PC-3 (cell line): ENCODE results near the gene SCO1. TPM values are rescaled to one million over a fixed set of nuclear protein-coding genes. Genes with fewer than 3 reads are reported as not detected.

Experiments
- ATAC-seq: fragments of 200-7000 bp; cut with Tn5 transposase; 2 replicates; pipeline ENCODE4 v1.9.1; 2020; ENCODE audit warnings: mild to moderate bottlenecking, moderate library complexity
- BruUV-seq: library from RNA; stranded (reverse); fragments of 400-500 nt; replicated peaks from 2 replicates; lab custom pipeline; 2021; lab: Mats Ljungman, UMichigan
- CTCF ChIA-PET: fragments of 300-600 bp; sonication (Branson Sonifier 250); formaldehyde crosslinking; loops from one replicate; lab custom pipeline; 2022; ENCODE audit warnings: antibody characterized with exemption; lab: Charles Lee
- POLR2A ChIA-PET: fragments of 300-600 bp; sonication (Branson Sonifier 250); formaldehyde crosslinking; loops from one replicate; lab custom pipeline; 2022; ENCODE audit warnings: antibody characterized with exemption; ENCODE audit not compliant: unreplicated experiment; lab: Charles Lee
- DNase-seq: peaks from one replicate; pipeline ENCODE4 v3.0.0-alpha.2; 2015
- H2AFZ ChIP-seq: fragments of 300-600 bp; sonication (generic); 2 replicates; pipeline ENCODE4 v1.6.0; 2016; ENCODE audit warnings: antibody characterized with exemption, low read length
- H3F3A ChIP-seq: fragments of 300-600 bp; sonication (generic); one replicate; pipeline ENCODE4 v1.6.0; 2017; ENCODE audit warnings: antibody characterized with exemption, low read length, control low read depth, mild to moderate bottlenecking; ENCODE audit not compliant: unreplicated experiment
- H3K27ac ChIP-seq: fragments of 300-600 bp; sonication (generic); 2 replicates; pipeline ENCODE4 v1.5.1; 2016; ENCODE audit warnings: mild to moderate bottlenecking, low read length
- H3K27me3 ChIP-seq: fragments of 300-600 bp; sonication (generic); 2 replicates; pipeline ENCODE4 v1.6.1; 2016; ENCODE audit warnings: low read length, mixed read lengths
- H3K36me3 ChIP-seq: fragments of 300-600 bp; sonication (generic); 2 replicates; pipeline ENCODE4 v1.6.1; 2016; ENCODE audit warnings: low read depth, mixed run types, low read length, mixed read lengths
- H3K4me1 ChIP-seq: fragments of 300-600 bp; sonication (generic); 2 replicates; pipeline ENCODE4 v1.5.1; 2016; ENCODE audit warnings: low read length; ENCODE audit not compliant: insufficient read depth
- H3K4me2 ChIP-seq: fragments of 300-600 bp; sonication (generic); 2 replicates; pipeline ENCODE4 v1.6.0; 2016; ENCODE audit warnings: low read length
- H3K4me3 ChIP-seq: fragments of 300-600 bp; sonication (generic); 2 replicates; pipeline ENCODE4 v1.5.1; 2016; ENCODE audit warnings: mild to moderate bottlenecking, low read length, mixed read lengths
- H3K79me2 ChIP-seq: fragments of 300-600 bp; sonication (generic); 2 replicates; pipeline ENCODE4 v1.6.1; 2017; ENCODE audit warnings: low read length, mixed read lengths
- H3K9ac ChIP-seq: fragments of 300-600 bp; sonication (generic); 2 replicates; pipeline ENCODE4 v1.6.0; 2016; ENCODE audit warnings: mild to moderate bottlenecking, low read length
- H3K9me2 ChIP-seq: fragments of 300-600 bp; sonication (generic); replicated peaks from 2 replicates; pipeline ENCODE4 v1.6.1; 2016; ENCODE audit warnings: mixed run types, low read length, mixed read lengths
- H3K9me3 ChIP-seq: fragments of 300-600 bp; sonication (generic); 2 replicates; pipeline ENCODE4 v1.6.1; 2016; ENCODE audit warnings: low read length, mixed read lengths
- H4K20me1 ChIP-seq: fragments of 300-600 bp; sonication (generic); 2 replicates; pipeline ENCODE4 v1.6.1; 2016; ENCODE audit warnings: low read length, mixed read lengths
- CTCF ChIP-seq: fragments of 300-600 bp; sonication (generic); conservative IDR thresholded peaks from 2 replicates; pipeline ENCODE4 v1.5.1; 2017; ENCODE audit warnings: antibody characterized with exemption, low read depth, mild to moderate bottlenecking, low read length
- EZH2 ChIP-seq: fragments of 300-600 bp; sonication (generic); IDR thresholded peaks from one replicate; pipeline ENCODE4 v1.6.1; 2017; ENCODE audit warnings: antibody characterized with exemption, mild to moderate bottlenecking, low read length; ENCODE audit not compliant: unreplicated experiment
- EZH2phosphoT487 ChIP-seq: fragments of 300-600 bp; sonication (generic); IDR thresholded peaks from 2 replicates; pipeline ENCODE4 v1.6.1; 2018; ENCODE audit warnings: mild to moderate bottlenecking, antibody characterized with exemption, low read length, borderline replicate concordance
- intact Hi-C: fragments of 100-400 bp; cut with micrococcal nuclease; formaldehyde crosslinking; loops from 2 replicates; pipeline ENCODE4 v1.9.0; 2023
- total RNA-seq: library from RNA; depleted of rRNA; stranded (reverse); fragments of >200 nt; gene quantifications from 2 replicates; pipeline ENCODE4 v1.2.3, GENCODE V29; 2014

Gene SCO1
- total RNA-seq, 1 experiment from 2014 or later, result 59.7 TPM

GRCh38 chr17:10725262-10725661 is 27.9 kb upstream of the SCO1 start:
- Histone ChIP-seq H3K9ac (no peak overlapping the region), H3K4me3 (no peak overlapping the region), H3K4me2 (no peak overlapping the region), H3F3A (no peaks in the 10 kb centered on the region), H3K79me2 (no peaks in the 10 kb centered on the region), H3K27ac (no peak overlapping the region), H4K20me1 (no peaks in the 10 kb centered on the region), H3K27me3 (no peaks in the 10 kb centered on the region), H3K4me1 (no peaks in the 10 kb centered on the region), H3K36me3 (no peaks in the 10 kb centered on the region), H3K9me2 (no peaks in the 10 kb centered on the region), H3K9me3 (no peaks in the 10 kb centered on the region), H2AFZ (no peak overlapping the region)
- ATAC-seq (no peak), DNase-seq (no peak)
- CTCF ChIA-PET, result no interaction called here
- TF ChIP-seq EZH2 (no peak), EZH2phosphoT487 (no peak), CTCF (no peak)
- intact Hi-C loops, result no loop called here
- POLR2A ChIA-PET, result no interaction called here
- BruUV-seq, result no TSS peak

GRCh38 chr17:10724546-10725195 is 27.3 kb upstream of the SCO1 start:
- CTCF ChIA-PET, result no interaction called here

More at GRCh38 chr17:10724546-10725195, 27.3 kb upstream of the SCO1 start:
- no peaks in the 10 kb centered on the region for H3K9me3 ChIP-seq
- intact Hi-C loops, result no loop called here
- ATAC-seq, result no peak
- H3K9ac ChIP-seq, result no peak overlapping the region
- no peaks in the 10 kb centered on the region for H3K9me2 ChIP-seq
- no peak for TF ChIP-seq CTCF
- no peaks in the 10 kb centered on the region for H3K36me3 ChIP-seq
- no peak overlapping the region for H3K4me2 ChIP-seq
- no peaks in the 10 kb centered on the region for H3K27me3 ChIP-seq
- no peak overlapping the region for H3K4me3 ChIP-seq
- H3K4me1 ChIP-seq, result no peaks in the 10 kb centered on the region
- no peak overlapping the region for H2AFZ ChIP-seq
- no peaks in the 10 kb centered on the region for H3F3A ChIP-seq
- no TSS peak for BruUV-seq
- H3K27ac ChIP-seq, result no peak overlapping the region
- no peak for DNase-seq
- no peaks in the 10 kb centered on the region for H3K79me2 ChIP-seq
- POLR2A ChIA-PET, result no interaction called here
- no peaks in the 10 kb centered on the region for H4K20me1 ChIP-seq
